ENCODE results near the gene ARID1B. TPM values are rescaled to one million over a fixed set of nuclear protein-coding genes. Genes with fewer than 3 reads are reported as not detected.

Gene ARID1B
- total RNA-seq, 1 experiment from 2014 or later: 35.6 TPM

GRCh38 chr6:157106487-157106886, 329.3 kb downstream of the ARID1B start:
- peak; percentile 29 for DNase-seq (ENCODE audit: low read depth, low spot score)
- no peak overlapping the region for H3K27ac ChIP-seq (ENCODE audit: low read depth, low read length)
- no peaks in the 10 kb centered on the region for H3K79me2 ChIP-seq (ENCODE audit: insufficient read depth, low read length)
- no peak overlapping the region for H2AFZ ChIP-seq (ENCODE audit: low read depth, low read length, poor library complexity, severe bottlenecking)
- ChIA-PET CTCF (no interaction called here), RAD21 (ENCODE audit: low non-redundant PET in 1 of 2, low total read pairs in 2 of 2, uncharacterized antibody in 2 of 2, unreplicated experiment in 2 of 2) (no interaction called here), POLR2A (no interaction called here)
- H3K9me3 ChIP-seq (ENCODE audit: control insufficient read depth in 1 of 2, insufficient read depth in 1 of 2, low read depth in 1 of 2, low read length in 2 of 2): no peaks in the 10 kb centered on the region
- intact Hi-C loops (cut with micrococcal nuclease): no loop called here
- peaks cover 0 to 19% of the 10 kb centered on the region in 2 experiments; a peak in 2 of 4 replicates for H3K4me1 ChIP-seq (ENCODE audit: control insufficient read depth in 1 of 2, insufficient read depth in 2 of 2, low read length in 2 of 2)
- H3K27me3 ChIP-seq (ENCODE audit: insufficient read depth, low read length): no peaks in the 10 kb centered on the region
- no peak overlapping the region for H3K4me3 ChIP-seq (replicated peaks in 1 of 2; ENCODE audit: low read depth in 1 of 2, low read length in 2 of 2)
- ATAC-seq: peak; percentile 81
- TF ChIP-seq EZH2 (IDR thresholded peaks at IDR 0.05): no peak
- peak; percentile 39; the same call in 1 of the 2 replicates for TF ChIP-seq FOSL1 (IDR thresholded peaks at IDR 0.05; ENCODE audit: low read depth)
- H3K4me2 ChIP-seq (ENCODE audit: low read length): peak overlapping the region; percentile 3; the same call in 1 of the 2 replicates
- H3K9ac ChIP-seq (ENCODE audit: low read length): no peak overlapping the region
- no peaks in the 10 kb centered on the region for H4K20me1 ChIP-seq (ENCODE audit: insufficient read depth)
- BruUV-seq (replicated peaks): no TSS peak
- H3K9me2 ChIP-seq (ENCODE audit: insufficient read depth): no peaks in the 10 kb centered on the region
- no peaks in the 10 kb centered on the region for H3K36me3 ChIP-seq (ENCODE audit: control insufficient read depth in 1 of 2, insufficient read depth in 2 of 2, low read length in 2 of 2)

GRCh38 chr6:157107571-157107914, 330.4 kb downstream of the ARID1B start:
- Histone ChIP-seq H3K4me3 (replicated peaks in 1 of 2; ENCODE audit: low read depth in 1 of 2, low read length in 2 of 2) (no peak overlapping the region), H3K4me2 (ENCODE audit: low read length) (no peak overlapping the region), H3K4me1 (ENCODE audit: control insufficient read depth in 1 of 2, insufficient read depth in 2 of 2, low read length in 2 of 2) (peaks cover 0 to 19% of the 10 kb centered on the region in 2 experiments; a peak in 2 of 4 replicates), H3K9me2 (ENCODE audit: insufficient read depth) (no peaks in the 10 kb centered on the region), H3K9me3 (ENCODE audit: control insufficient read depth in 1 of 2, insufficient read depth in 1 of 2, low read depth in 1 of 2, low read length in 2 of 2) (no peaks in the 10 kb centered on the region), H4K20me1 (ENCODE audit: insufficient read depth) (no peaks in the 10 kb centered on the region), H2AFZ (ENCODE audit: low read depth, low read length, poor library complexity, severe bottlenecking) (no peak overlapping the region), H3K79me2 (ENCODE audit: insufficient read depth, low read length) (no peaks in the 10 kb centered on the region), H3K9ac (ENCODE audit: low read length) (no peak overlapping the region), H3K27ac (ENCODE audit: low read depth, low read length) (no peak overlapping the region), H3K36me3 (ENCODE audit: control insufficient read depth in 1 of 2, insufficient read depth in 2 of 2, low read length in 2 of 2) (no peaks in the 10 kb centered on the region), H3K27me3 (ENCODE audit: insufficient read depth, low read length) (no peaks in the 10 kb centered on the region)
- intact Hi-C loops (cut with micrococcal nuclease): no loop called here
- DNase-seq (ENCODE audit: low read depth, low spot score): no peak
- ChIA-PET RAD21 (ENCODE audit: low non-redundant PET in 1 of 2, low total read pairs in 2 of 2, uncharacterized antibody in 2 of 2, unreplicated experiment in 2 of 2) (no interaction called here), POLR2A (no interaction called here), CTCF (no interaction called here)
- no peak for TF ChIP-seq FOSL1 (IDR thresholded peaks at IDR 0.05; ENCODE audit: low read depth)
- TF ChIP-seq SIN3A (IDR thresholded peaks at IDR 0.05; ENCODE audit: low read depth): no peak
- TF ChIP-seq ELF1 (IDR thresholded peaks at IDR 0.05; ENCODE audit: borderline replicate concordance, low read depth): no peak
- no peak for ATAC-seq
- BruUV-seq (replicated peaks): no TSS peak
